Endothelial cell (in vitro differentiated cells): ENCODE data around the gene CANX. TPM values are rescaled to one million over a fixed set of nuclear protein-coding genes. Genes with fewer than 3 reads are reported as not detected.

Experiments
- DNase-seq: peaks from one replicate; pipeline ENCODE4 v3.0.0; 2021; ENCODE audit warnings: low spot score
- H3K27ac Mint-ChIP-seq: one replicate; pipeline ENCODE4 v1.8.0; 2021; ENCODE audit warnings: mixed read lengths, inconsistent platforms; ENCODE audit not compliant: unreplicated experiment
- H3K27me3 Mint-ChIP-seq: one replicate; pipeline ENCODE4 v1.8.0; 2021; ENCODE audit warnings: mild to moderate bottlenecking, moderate library complexity, mixed read lengths, inconsistent platforms; ENCODE audit not compliant: unreplicated experiment
- H3K36me3 Mint-ChIP-seq: one replicate; pipeline ENCODE4 v1.8.0; 2021; ENCODE audit warnings: mild to moderate bottlenecking, low read depth, mixed read lengths, inconsistent platforms; ENCODE audit not compliant: unreplicated experiment
- H3K4me1 Mint-ChIP-seq: one replicate; pipeline ENCODE4 v1.8.0; 2021; ENCODE audit warnings: mild to moderate bottlenecking, mixed read lengths, inconsistent platforms; ENCODE audit not compliant: unreplicated experiment
- H3K4me3 Mint-ChIP-seq: one replicate; pipeline ENCODE4 v1.8.0; 2021; ENCODE audit warnings: mild to moderate bottlenecking, mixed read lengths, inconsistent platforms; ENCODE audit not compliant: unreplicated experiment
- H3K9me3 Mint-ChIP-seq: one replicate; pipeline ENCODE4 v1.8.0; 2021; ENCODE audit warnings: mixed read lengths, inconsistent platforms; ENCODE audit not compliant: unreplicated experiment
- CTCF ChIP-seq: fragments of 200-600 bp; sonication (generic); IDR thresholded peaks from one replicate; pipeline ENCODE4 v1.5.0; 2021; ENCODE audit warnings: antibody characterized with exemption; ENCODE audit not compliant: unreplicated experiment
- total RNA-seq: library from RNA; stranded (reverse); fragmentation: NEBNext Ultra II Directional; extraction: Animal tissue kit (Norgen Biotek cat#: 25700); gene quantifications from one replicate; pipeline ENCODE4 v1.2.1, GENCODE V29; 2021; ENCODE audit not compliant: unreplicated experiment

Gene CANX
- total RNA-seq, 1 donor from 2014 or later, result 568 TPM

DNA sequence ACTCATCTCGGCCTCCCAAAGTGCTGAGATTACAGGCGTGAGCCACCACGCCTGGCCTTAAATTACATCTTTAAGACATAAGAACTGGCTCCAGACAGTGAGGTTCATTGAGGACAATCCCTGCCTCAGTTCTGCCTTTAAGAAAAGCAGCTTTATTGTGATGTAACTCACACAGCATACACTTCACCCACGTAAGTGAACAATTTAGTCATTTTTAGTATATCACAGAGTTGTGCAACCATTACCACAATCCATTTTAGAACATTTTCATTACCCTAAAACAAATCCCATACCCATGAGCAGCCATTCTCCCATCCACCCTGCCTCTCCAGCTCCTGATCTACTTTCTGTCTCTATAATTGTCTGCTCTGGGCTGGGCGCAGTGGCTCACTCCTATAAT is 71.0 kb downstream of the CANX start:
- DNase-seq, result no peak
- Mint-ChIP-seq H3K9me3 (no peaks in the 10 kb centered on the region), H3K4me1 (peaks cover 7% of the 10 kb centered on the region), H3K27me3 (peaks cover 3% of the 10 kb centered on the region), H3K36me3 (peaks cover 45% of the 10 kb centered on the region), H3K27ac (peak overlapping the region; percentile 48), H3K4me3 (no peak overlapping the region)
- no peak for TF ChIP-seq CTCF

- Mint-ChIP-seq H3K27ac (no peak overlapping the region), H3K4me1 (no peaks in the 10 kb centered on the region), H3K4me3 (no peak overlapping the region), H3K36me3 (peaks cover 53% of the 10 kb centered on the region), H3K27me3 (peaks cover 3% of the 10 kb centered on the region), H3K9me3 (no peaks in the 10 kb centered on the region)
- no peak for DNase-seq
- TF ChIP-seq CTCF, result no peak
These were observed 72.6 kb downstream of the CANX start for GRCh38 chr5:179771311-179771895.

DNA sequence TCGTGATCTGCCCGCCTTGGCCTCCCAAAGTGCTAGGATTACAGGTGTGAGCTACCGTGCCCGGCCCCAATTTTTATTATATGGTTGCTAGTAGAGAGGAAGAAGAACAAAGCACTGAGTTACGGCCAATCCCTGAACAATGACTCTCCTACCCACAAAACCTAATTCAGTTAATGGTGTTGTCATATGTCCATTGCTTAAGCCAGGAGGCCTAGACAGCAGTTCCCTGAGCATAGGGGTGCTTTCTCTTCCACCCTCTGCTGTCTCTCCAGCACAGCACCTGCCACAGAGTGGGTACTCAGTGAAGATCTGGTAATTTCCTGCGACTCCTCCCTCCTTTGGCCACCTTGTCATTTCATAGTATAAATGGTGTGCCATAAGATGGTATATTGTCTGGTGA is 73.6 kb downstream of the CANX start:
- Mint-ChIP-seq H3K27ac (no peak overlapping the region), H3K27me3 (peaks cover 3% of the 10 kb centered on the region)

DNA sequence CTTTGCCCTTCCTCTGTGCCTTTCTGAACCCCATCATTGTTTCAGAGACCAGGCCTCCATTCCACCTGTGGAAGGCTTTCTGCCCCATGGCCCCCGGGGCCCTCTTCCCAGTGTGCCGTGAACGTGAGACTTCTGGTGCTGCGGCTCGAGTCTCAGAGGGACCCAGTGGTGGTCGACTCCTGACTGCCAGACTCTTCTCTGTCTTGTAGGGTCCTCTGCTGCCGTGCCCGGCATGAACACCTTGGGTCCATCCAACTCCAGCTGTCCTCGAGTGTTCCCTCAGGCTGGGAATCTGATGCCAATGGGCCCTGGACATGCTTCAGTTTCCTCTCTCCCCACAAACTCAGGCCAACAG is 74.9 kb downstream of the CANX start:
- Mint-ChIP-seq H3K27me3 (peaks cover 3% of the 10 kb centered on the region), H3K9me3 (no peaks in the 10 kb centered on the region), H3K36me3 (peaks cover 51% of the 10 kb centered on the region), H3K4me3 (no peak overlapping the region), H3K4me1 (peaks cover 6% of the 10 kb centered on the region), H3K27ac (no peak overlapping the region)
- no peak for DNase-seq
- TF ChIP-seq CTCF, result no peak

More for the DNA sequence above, 73.6 kb downstream of the CANX start:
- H3K36me3 Mint-ChIP-seq, result peaks cover 44% of the 10 kb centered on the region
- H3K9me3 Mint-ChIP-seq, result no peaks in the 10 kb centered on the region
- DNase-seq, result no peak
- TF ChIP-seq CTCF, result no peak
- H3K4me1 Mint-ChIP-seq, result no peaks in the 10 kb centered on the region
- H3K4me3 Mint-ChIP-seq, result peak overlapping the region; percentile 62

GRCh38 chr5:179774442-179774841 is 75.7 kb downstream of the CANX start:
- no peak overlapping the region for H3K27ac Mint-ChIP-seq
- DNase-seq, result no peak
- no peak overlapping the region for H3K4me3 Mint-ChIP-seq
- TF ChIP-seq CTCF, result no peak
- H3K9me3 Mint-ChIP-seq, result no peaks in the 10 kb centered on the region
- H3K36me3 Mint-ChIP-seq, result peaks cover 49% of the 10 kb centered on the region
- peaks cover 3% of the 10 kb centered on the region for H3K27me3 Mint-ChIP-seq
- peaks cover 6% of the 10 kb centered on the region for H3K4me1 Mint-ChIP-seq
